DMS114 treated with DMSO at 0.1 percent for 48 hours (cell line): ENCODE results near the gene TSPAN5.
"Not testable (repeated sequence)": the region's sequence is repeated elsewhere in the genome, so short reads cannot be mapped to it uniquely, and the experiment has no call there.

Experiments used
- DNase-seq: peaks from one replicate; lab custom pipeline; 2025; ENCODE audit not compliant: unreplicated experiment; lab: John Stamatoyannopoulos, UW

Gene TSPAN5

GRCh38 chr4:98503676-98504075 is 154.7 kb downstream of the TSPAN5 start:
- DNase-seq: no peak

GRCh38 chr4:98502624-98503023 is 155.8 kb downstream of the TSPAN5 start:
- DNase-seq: no peak

- DNase-seq: no peak
Observed at GRCh38 chr4:98502031-98502430, 156.4 kb downstream of the TSPAN5 start.

- DNase-seq: no peak
Observed at GRCh38 chr4:98501383-98501782, 157.0 kb downstream of the TSPAN5 start.

GRCh38 chr4:98498774-98499173 is 159.6 kb downstream of the TSPAN5 start:
- DNase-seq: no peak

GRCh38 chr4:98496152-98496845 is 162.1 kb downstream of the TSPAN5 start:
- no peak for DNase-seq

- DNase-seq: no peak
Observed at GRCh38 chr4:98493296-98493695, 165.1 kb downstream of the TSPAN5 start.

GRCh38 chr4:98491899-98492559 is 166.4 kb downstream of the TSPAN5 start:
- DNase-seq: no peak

- DNase-seq: no peak
Observed at GRCh38 chr4:98490251-98490650, 168.2 kb downstream of the TSPAN5 start.

GRCh38 chr4:98485816-98486345 is 172.5 kb downstream of the TSPAN5 start:
- no peak for DNase-seq

GRCh38 chr4:98484031-98484430 is 174.4 kb downstream of the TSPAN5 start:
- DNase-seq: no peak

- DNase-seq: no peak
Observed at GRCh38 chr4:98482847-98483806, 175.3 kb downstream of the TSPAN5 start.

- no peak for DNase-seq
Observed at GRCh38 chr4:98482503-98482846, 175.9 kb downstream of the TSPAN5 start.

GRCh38 chr4:98481167-98481566 is 177.2 kb downstream of the TSPAN5 start:
- DNase-seq: no peak

- no peak for DNase-seq
Observed at GRCh38 chr4:98480535-98480934, 177.9 kb downstream of the TSPAN5 start.

- not testable (repeated sequence) for DNase-seq
Observed at GRCh38 chr4:98479590-98479989, 178.8 kb downstream of the TSPAN5 start.

GRCh38 chr4:98476891-98477290 is 181.5 kb downstream of the TSPAN5 start:
- no peak for DNase-seq

GRCh38 chr4:98474408-98474844 is 184.0 kb downstream of the TSPAN5 start:
- DNase-seq: no peak

- DNase-seq: no peak
Observed at GRCh38 chr4:98473046-98473445, 185.4 kb downstream of the TSPAN5 start.

GRCh38 chr4:98470831-98471230 is 187.6 kb downstream of the TSPAN5 start:
- DNase-seq: no peak

- no peak for DNase-seq
Observed at GRCh38 chr4:98470366-98470765, 188.0 kb downstream of the TSPAN5 start.
